Measurements from ENCODE around the gene AK8. TPM values are rescaled to one million over a fixed set of nuclear protein-coding genes. Genes with fewer than 3 reads are reported as not detected.

Gene AK8
- total and polyA plus RNA-seq, 9 of the 15 experiments (the other 6 are each of a cell fraction or from before 2014, with no cell fraction given): 0.06 to 0.37 TPM; not detected in 7

- no TSS peak for BruUV-seq (replicated peaks)
- Histone ChIP-seq H3K4me2 (ENCODE audit: insufficient read depth, low read length) (no peak overlapping the region), H3K27ac (ENCODE audit: extremely low read depth, low read depth, low read length) (no peak overlapping the region), H3K4me3 (no peak overlapping the region), H2AFZ (ENCODE audit: low read depth, low read length) (no peak overlapping the region), H3K4me1 (replicated peaks in 1 of 2; ENCODE audit: control insufficient read depth in 2 of 2, insufficient read depth in 2 of 2, low read length in 2 of 2) (no peaks in the 10 kb centered on the region; a peak in 1 of 5 replicates), H3K79me2 (ENCODE audit: control insufficient read depth, insufficient read depth, low read length) (no peaks in the 10 kb centered on the region), H3K9me1 (ENCODE audit: control insufficient read depth, insufficient read depth, low read length) (no peaks in the 10 kb centered on the region), H3K36me3 (ENCODE audit: control insufficient read depth, insufficient read depth, low read length) (no peaks in the 10 kb centered on the region), H3K9me3 (replicated peaks; ENCODE audit: control insufficient read depth, insufficient read depth, low read depth, low read length) (no peaks in the 10 kb centered on the region), H3K27me3 (ENCODE audit: control insufficient read depth in 2 of 2, insufficient read depth in 2 of 2, low read length in 2 of 2) (peaks cover 56 to 70% of the 10 kb centered on the region in 2 experiments), H4K20me1 (replicated peaks; ENCODE audit: control insufficient read depth, insufficient read depth, low read length) (peaks cover 6% of the 10 kb centered on the region; the same call in 1 of the 2 replicates), H3K9ac (ENCODE audit: insufficient read depth in 1 of 2, low read depth in 2 of 2, low read length in 2 of 2) (no peak overlapping the region)
- in situ Hi-C loops (cut with MboI): no loop called here
- 2% methylated on average over 8 of the region's 8 CpGs for WGBS (ENCODE audit: insufficient coverage, low coverage, missing lambda C conversion rate)
- ATAC-seq (no peak), DNase-seq (ENCODE audit: extremely low read depth in 1 of 4, low spot score in 3 of 4) (no peak), FAIRE-seq (no peak)
- intact Hi-C loops (cut with micrococcal nuclease): no loop called here
- POLR2A ChIA-PET: no interaction called here
- TF ChIP-seq ZNF232 (CRISPR knock-in tag; IDR thresholded peaks at IDR 0.05) (no peak), MXD1 (CRISPR knock-in tag; IDR thresholded peaks at IDR 0.05; ENCODE audit: borderline replicate concordance, poor library complexity, severe bottlenecking) (no peak), ETV5 (CRISPR knock-in tag; IDR thresholded peaks at IDR 0.05; ENCODE audit: low read depth) (no peak), ZNF217 (CRISPR knock-in tag; IDR thresholded peaks at IDR 0.05) (no peak), RNF2 (IDR thresholded peaks at IDR 0.05) (no peak), RFX1 (IDR thresholded peaks at IDR 0.05) (no peak), MNT (conservative IDR thresholded peaks at IDR 0.05) (no peak), NFXL1 (CRISPR knock-in tag; IDR thresholded peaks at IDR 0.05) (no peak), MLX (CRISPR knock-in tag; conservative IDR thresholded peaks at IDR 0.05) (no peak), SOX6 (IDR thresholded peaks at IDR 0.05) (no peak), SMAD4 (CRISPR knock-in tag; conservative IDR thresholded peaks at IDR 0.05) (no peak), NFYB (IDR thresholded peaks at IDR 0.05; ENCODE audit: extremely low read depth, insufficient read length) (no peak), ZNF24 (IDR thresholded peaks at IDR 0.05) (no peak), ZNF398 (CRISPR knock-in tag; IDR thresholded peaks at IDR 0.05) (no peak), HSF4 (CRISPR knock-in tag; IDR thresholded peaks at IDR 0.05; ENCODE audit: borderline replicate concordance) (no peak), ZNF79 (CRISPR knock-in tag; IDR thresholded peaks at IDR 0.05; ENCODE audit: low read depth) (no peak)
- CTCF ChIA-PET (ENCODE audit: low intra/inter-chr PET ratio): no interaction called here
These were observed 53.9 kb downstream of the AK8 start for GRCh38 chr9:132824151-132824550.

Measured in K562 (cell line).